Heart left ventricle (tissue), 13 donors: ENCODE results near the gene ANKRD40.

Experiments
- CTCF ChIP-seq, 12 donors: fragments of 200-600 bp; sonication (generic) in 4 of 12; IDR thresholded peaks; one replicate each; pipeline versions ENCODE4 v1.5.0 to v1.8.0; 2018 to 2022; ENCODE audit warnings: antibody characterized with exemption in 12 of 12, mild to moderate bottlenecking in 5 of 12
- POLR2A ChIP-seq, 2 donors: fragments of 450-650 bp; IDR thresholded peaks; one replicate each; pipeline ENCODE4 v1.6.1; 2017; ENCODE audit warnings: antibody characterized with exemption in 2 of 2, mild to moderate bottlenecking in 2 of 2, moderate library complexity in 2 of 2
- donor health status: ischemic (EF 13 %, LVEDD 7.1; RV severe dilation, severe dysfunction).
- donor health status: DM: no; HTN: yes; CAD: no.
- donor health status: DM: no; HTN: no; CAD: no.
- donor health status: ischemic (EF 25% LVEDD 6.9; RV normal size, moderate dysfunction).
- donor health status: ischemic (EF 25% LVEDD 5.7; RV mildly dilated, moderate dysfunction).
- donor health status: ischemic (EF 35%, LVEDD 5.7; RV mildly dilated, moderate dysfunction).
- donor health status: nonischemic (EF 11% LVEDD 7.7; RV severe dilation, severe dysfunction).
- donor health status: DM: yes; HTN: yes; CAD: no.
- donor health status: PGD.
- donor health status: ischemic (EF 29% LVEDD 5.4; RV normal size, mild dysfunction).
- donor health status: nonischemic (EF 23%, LVEDD 6.1; RV moderate dilation, normal function).

DNA sequence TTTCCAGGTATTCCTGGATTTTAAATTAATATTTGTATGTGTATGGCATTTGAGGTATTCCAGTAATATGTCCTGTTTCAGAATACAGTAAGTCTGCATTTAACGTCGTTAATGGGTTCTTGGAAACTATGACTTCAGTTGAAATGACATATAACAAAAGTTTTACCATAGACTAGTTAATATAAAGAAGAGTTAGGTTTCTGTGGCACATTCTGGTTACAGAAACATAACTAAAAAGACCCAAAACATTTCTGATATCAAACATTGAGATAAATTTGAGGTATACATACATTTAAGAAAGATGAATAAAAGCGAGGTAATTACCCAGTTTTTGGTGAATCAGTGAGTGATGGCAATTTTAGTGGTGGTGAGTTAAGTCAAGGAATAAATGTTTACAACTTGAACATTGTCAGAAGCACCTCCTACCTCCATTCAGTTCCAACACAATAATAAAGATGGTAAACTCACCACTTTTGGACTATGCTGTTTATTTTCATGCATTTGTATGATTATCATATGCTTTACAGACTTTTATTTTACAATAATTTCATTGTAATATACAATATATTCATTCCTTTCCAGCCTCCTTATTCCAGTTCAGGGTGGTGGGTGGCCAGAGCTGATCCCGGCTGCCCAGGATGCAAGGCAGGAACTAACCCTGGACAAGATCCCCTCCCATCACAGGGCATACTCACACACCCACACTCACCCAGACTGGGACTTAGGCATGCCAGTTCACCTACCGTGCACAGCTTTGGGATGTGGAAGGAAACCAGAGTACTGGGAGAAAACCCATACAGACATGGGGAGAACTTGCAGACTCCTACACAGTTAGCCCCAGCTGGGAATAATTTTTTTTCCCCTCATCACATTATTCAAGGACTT, 21.4 kb upstream of the ANKRD40 start:
- TF ChIP-seq CTCF (IDR thresholded peaks at IDR 0.05) (no peak), POLR2A (IDR thresholded peaks at IDR 0.05) (no peak)
